H1 (cell line): ENCODE results near the gene AHNAK2. TPM values are rescaled to one million over a fixed set of nuclear protein-coding genes. Genes with fewer than 3 reads are reported as not detected.

Experiments
- ATF3 ChIP-seq: IDR thresholded peaks from 2 replicates; pipeline ENCODE4 v1.6.1; 2011; ENCODE audit warnings: low read depth, mild to moderate bottlenecking, low read length; ENCODE audit not compliant: insufficient read depth
- BACH1 ChIP-seq: IDR thresholded peaks from 2 replicates; pipeline ENCODE4 v1.6.1; 2012; ENCODE audit warnings: low read length, improper control_type of control experiment
- CHD7 ChIP-seq: fragments of 300-600 bp; sonication (generic); IDR thresholded peaks from 2 replicates; pipeline ENCODE4 v1.7.1; 2012; ENCODE audit warnings: low read length, moderate library complexity, mild to moderate bottlenecking, inconsistent platforms; ENCODE audit not compliant: insufficient replicate concordance
- CREB1 ChIP-seq: IDR thresholded peaks from 2 replicates; pipeline ENCODE4 v1.6.1; 2012; ENCODE audit warnings: inconsistent platforms
- PHF8 ChIP-seq: fragments of 200-600 bp; sonication (generic); conservative IDR thresholded peaks from 2 replicates; pipeline ENCODE4 v1.7.1; 2012; ENCODE audit warnings: low read depth, mild to moderate bottlenecking, inconsistent platforms, low read length, moderate library complexity
- SP2 ChIP-seq: IDR thresholded peaks from 2 replicates; pipeline ENCODE4 v1.6.1; 2012; ENCODE audit warnings: mild to moderate bottlenecking, low read length, inconsistent platforms
- SP4 ChIP-seq: IDR thresholded peaks from 2 replicates; pipeline ENCODE4 v1.6.1; 2012; ENCODE audit warnings: low read length, inconsistent platforms
- TAF1 ChIP-seq: IDR thresholded peaks from 2 replicates; pipeline ENCODE4 v1.6.1; 2011; ENCODE audit warnings: mild to moderate bottlenecking, low read depth, low read length
- TBP ChIP-seq: IDR thresholded peaks from 2 replicates; pipeline ENCODE4 v1.6.1; 2011; ENCODE audit warnings: low read depth, low read length, improper control_type of control experiment
- YY1 ChIP-seq: IDR thresholded peaks from 2 replicates; pipeline ENCODE4 v1.6.1; 2011; ENCODE audit warnings: low read depth, mild to moderate bottlenecking, low read length
- polyA plus RNA-seq, 7 experiments: library from polyadenylated mRNA; depleted of rRNA in 3 of 7; stranded (reverse) in 5 of 7; unstranded in 2 of 7; fragments of >200 nt in 5 of 7; fragments of 200-250 nt in 2 of 7; gene quantifications; 1 replicate in 5 of 7; 2 replicates in 1 of 7; 4 replicates in 1 of 7; pipeline versions ENCODE4 v1.2.1 to v1.2.3, GENCODE V29; 2011 to 2013; ENCODE audit warnings: missing spikeins in 2 of 7, mixed read lengths in 2 of 7
- total RNA-seq: library from RNA; stranded (reverse); fragmentation: NEBNext Ultra II Directional; extraction: Animal tissue kit (Norgen Biotek cat#: 25700); gene quantifications from 2 replicates; pipeline ENCODE4 v1.2.1, GENCODE V29; 2021

Gene AHNAK2
- total and polyA plus RNA-seq, 2 of the 8 experiments (the other 6 are each of a cell fraction or from before 2014, with no cell fraction given) = 0.95 to 2.0 TPM

GRCh38 chr14:105007593-105008264, 29.6 kb upstream of the AHNAK2 start (continued):
- TF ChIP-seq CHD7 (no peak), SP4 (no peak), ATF3 (no peak), PHF8 (no peak), YY1 (no peak), BACH1 (no peak), CREB1 (no peak), SP2 (no peak), TBP (no peak), TAF1 (no peak)
